IPS-15b (cell line): ENCODE data around the gene CLSTN3.
A peak's percentile ranks its signal among the peaks of the same experiment; 100 is the strongest.
"Not testable (repeated sequence)": the region's sequence is repeated elsewhere in the genome, so short reads cannot be mapped to it uniquely, and the experiment has no call there.

Experiments used
- H3K27me3 ChIP-seq: one replicate; pipeline ENCODE4 v1.6.1; 2013; ENCODE audit warnings: low read length; ENCODE audit not compliant: control insufficient read depth, insufficient read depth
- H3K36me3 ChIP-seq: one replicate; pipeline ENCODE4 v1.6.1; 2013; ENCODE audit warnings: low read length; ENCODE audit not compliant: control insufficient read depth, insufficient read depth
- H3K4me1 ChIP-seq: one replicate; pipeline ENCODE4 v1.6.1; 2013; ENCODE audit warnings: mild to moderate bottlenecking, low read length; ENCODE audit not compliant: control insufficient read depth, insufficient read depth
- H3K4me3 ChIP-seq: one replicate; pipeline ENCODE4 v1.5.1; 2013; ENCODE audit warnings: low read depth, low read length
- H3K9ac ChIP-seq: one replicate; pipeline ENCODE4 v1.6.1; 2013; ENCODE audit warnings: low read depth, mild to moderate bottlenecking, low read length
- H3K9me3 ChIP-seq: one replicate; pipeline ENCODE4 v1.6.1; 2013; ENCODE audit warnings: mild to moderate bottlenecking, low read length; ENCODE audit not compliant: control insufficient read depth, insufficient read depth

CLSTN3 gene

GRCh38 chr12:7158781-7159609 is 28.8 kb downstream of the CLSTN3 start:
- Histone ChIP-seq H3K4me1 (no peaks in the 10 kb centered on the region), H3K4me3 (no peak overlapping the region), H3K9me3 (no peaks in the 10 kb centered on the region), H3K9ac (no peak overlapping the region), H3K36me3 (peaks cover 8% of the 10 kb centered on the region), H3K27me3 (peaks cover 18% of the 10 kb centered on the region)

GRCh38 chr12:7160183-7160582 is 30.0 kb downstream of the CLSTN3 start:
- Histone ChIP-seq H3K27me3 (peaks cover 18% of the 10 kb centered on the region), H3K4me1 (no peaks in the 10 kb centered on the region), H3K9me3 (peaks cover 2% of the 10 kb centered on the region), H3K9ac (no peak overlapping the region), H3K4me3 (no peak overlapping the region), H3K36me3 (peaks cover 8% of the 10 kb centered on the region)

- Histone ChIP-seq H3K36me3 (peaks cover 2% of the 10 kb centered on the region), H3K9me3 (peaks cover 8% of the 10 kb centered on the region), H3K4me3 (no peak overlapping the region), H3K27me3 (peaks cover 18% of the 10 kb centered on the region), H3K9ac (no peak overlapping the region), H3K4me1 (no peaks in the 10 kb centered on the region)
These were observed 31.2 kb downstream of the CLSTN3 start for GRCh38 chr12:7161327-7161726.

DNA sequence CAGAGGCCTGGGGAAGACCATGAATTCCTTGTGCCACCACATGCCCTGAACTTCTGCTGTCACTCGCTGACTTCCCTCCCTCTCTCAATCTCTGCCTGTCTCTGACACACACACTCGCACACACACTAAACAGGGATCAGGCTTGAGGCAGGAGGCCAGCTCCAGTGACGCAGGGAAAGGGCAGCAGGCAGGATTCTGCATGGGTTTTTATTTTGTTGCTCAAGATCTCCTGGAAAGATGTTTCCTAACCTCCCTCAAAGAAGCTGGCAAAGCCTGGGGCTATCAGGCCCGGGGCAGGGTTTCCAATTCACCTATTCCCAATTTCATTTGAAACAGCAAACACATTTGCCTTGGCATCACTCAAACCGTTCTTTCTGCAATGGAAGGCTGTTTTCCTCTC is 31.6 kb downstream of the CLSTN3 start:
- no peak overlapping the region for H3K4me3 ChIP-seq
- peaks cover 18% of the 10 kb centered on the region for H3K27me3 ChIP-seq
- no peaks in the 10 kb centered on the region for H3K36me3 ChIP-seq
- H3K4me1 ChIP-seq, result no peaks in the 10 kb centered on the region
- H3K9ac ChIP-seq, result no peak overlapping the region
- peaks cover 8% of the 10 kb centered on the region for H3K9me3 ChIP-seq

DNA sequence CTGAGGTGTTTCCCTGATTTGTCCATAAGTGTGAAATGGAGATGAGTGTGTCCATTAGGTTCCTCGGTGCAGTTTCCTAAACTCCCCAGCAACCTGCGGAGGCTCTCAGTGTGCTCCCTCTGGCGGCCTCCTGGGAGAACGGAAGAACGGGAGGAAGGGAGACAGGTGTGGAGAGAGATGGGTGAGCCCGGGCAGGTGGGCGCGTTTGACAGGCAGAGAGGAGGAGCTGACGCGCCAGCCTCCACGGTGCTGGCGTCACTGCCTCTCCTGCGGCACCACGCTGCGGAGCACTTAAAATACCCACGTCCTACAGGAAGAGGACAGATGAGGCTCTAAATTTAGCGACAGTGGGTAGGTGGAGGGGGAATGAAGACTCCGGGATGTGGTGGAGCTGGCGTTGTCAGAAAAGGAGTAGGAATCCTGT is 32.5 kb downstream of the CLSTN3 start:
- Histone ChIP-seq H3K36me3 (no peaks in the 10 kb centered on the region), H3K27me3 (peaks cover 18% of the 10 kb centered on the region), H3K9me3 (peaks cover 12% of the 10 kb centered on the region), H3K4me3 (peak overlapping the region; percentile 48), H3K4me1 (no peaks in the 10 kb centered on the region), H3K9ac (no peak overlapping the region)

GRCh38 chr12:7169951-7170350 is 39.8 kb downstream of the CLSTN3 start:
- Histone ChIP-seq H3K36me3 (no peaks in the 10 kb centered on the region), H3K4me1 (no peaks in the 10 kb centered on the region), H3K27me3 (no peaks in the 10 kb centered on the region), H3K9me3 (peaks cover 34% of the 10 kb centered on the region), H3K9ac (no peak overlapping the region), H3K4me3 (no peak overlapping the region)

DNA sequence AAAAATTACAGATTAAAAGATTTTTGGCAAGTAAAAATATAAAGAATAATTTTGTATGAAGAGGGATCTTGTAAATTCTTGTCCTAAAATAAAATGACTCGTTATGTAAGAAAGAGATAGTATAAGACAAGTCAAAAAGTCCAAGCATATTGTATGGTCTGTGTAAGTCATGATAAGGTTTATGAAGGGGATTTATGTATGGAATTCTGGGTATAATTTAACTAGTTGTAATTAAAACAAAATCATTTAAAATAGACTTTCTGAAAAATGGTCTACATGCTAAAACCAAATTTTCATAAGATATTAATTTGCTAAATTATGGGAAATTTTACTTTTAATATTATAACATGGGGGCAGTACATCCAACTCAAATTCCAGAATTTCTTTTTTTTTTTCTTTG is 41.7 kb downstream of the CLSTN3 start:
- Histone ChIP-seq H3K36me3 (no peaks in the 10 kb centered on the region), H3K9ac (no peak overlapping the region), H3K4me3 (no peak overlapping the region), H3K9me3 (peaks cover 26% of the 10 kb centered on the region), H3K27me3 (no peaks in the 10 kb centered on the region), H3K4me1 (no peaks in the 10 kb centered on the region)

DNA sequence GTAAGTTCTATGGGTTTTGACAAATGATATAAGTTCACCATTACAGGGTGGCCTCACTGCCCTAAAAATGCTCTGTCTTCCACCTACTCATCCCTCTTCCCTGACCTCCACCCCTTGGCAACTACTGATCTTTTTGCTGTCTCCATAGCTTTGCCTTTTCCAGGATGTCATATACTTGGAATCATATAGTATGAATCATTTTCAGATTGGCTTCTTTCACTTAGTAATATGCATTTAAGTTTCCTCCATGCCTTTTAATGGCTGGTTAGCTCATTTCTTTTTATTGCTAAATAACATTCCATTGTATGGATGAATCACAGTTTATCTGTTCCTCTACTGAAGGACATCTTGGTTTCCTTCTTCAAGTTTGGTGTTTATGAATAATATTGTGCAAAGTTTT is 45.3 kb downstream of the CLSTN3 start:
- Histone ChIP-seq H3K4me3 (no peak overlapping the region), H3K9me3 (peaks cover 5% of the 10 kb centered on the region), H3K9ac (no peak overlapping the region), H3K36me3 (no peaks in the 10 kb centered on the region), H3K4me1 (no peaks in the 10 kb centered on the region), H3K27me3 (no peaks in the 10 kb centered on the region)

GRCh38 chr12:7176595-7176994 is 46.4 kb downstream of the CLSTN3 start:
- Histone ChIP-seq H3K36me3 (no peaks in the 10 kb centered on the region), H3K9ac (no peak overlapping the region), H3K27me3 (no peaks in the 10 kb centered on the region), H3K4me1 (no peaks in the 10 kb centered on the region), H3K9me3 (peaks cover 3% of the 10 kb centered on the region), H3K4me3 (no peak overlapping the region)

- Histone ChIP-seq H3K36me3 (no peaks in the 10 kb centered on the region), H3K27me3 (no peaks in the 10 kb centered on the region), H3K9ac (no peak overlapping the region), H3K9me3 (no peaks in the 10 kb centered on the region), H3K4me1 (no peaks in the 10 kb centered on the region), H3K4me3 (no peak overlapping the region)
These were observed 48.3 kb downstream of the CLSTN3 start for GRCh38 chr12:7178481-7178880.

DNA sequence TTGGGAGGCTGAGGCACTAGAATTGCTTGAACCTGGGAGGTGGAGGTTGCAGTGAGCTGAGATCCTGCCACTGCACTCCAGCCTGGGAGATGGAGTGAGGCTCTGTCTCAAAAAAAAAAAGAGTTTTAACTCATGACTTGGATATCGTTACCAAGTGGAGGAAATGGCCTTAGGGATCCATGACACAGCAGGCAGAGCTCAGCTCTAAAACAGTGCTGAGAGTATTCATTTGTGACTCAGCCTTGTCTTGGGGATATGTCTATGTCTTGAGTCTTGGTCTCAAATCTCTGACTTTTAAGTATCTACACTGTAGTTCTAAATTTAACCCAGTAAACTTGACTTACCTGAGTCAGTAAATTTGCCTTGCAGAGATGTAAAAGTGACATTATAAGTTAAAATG is 50.5 kb downstream of the CLSTN3 start:
- Histone ChIP-seq H3K9me3 (no peaks in the 10 kb centered on the region), H3K9ac (no peak overlapping the region), H3K36me3 (no peaks in the 10 kb centered on the region), H3K4me1 (no peaks in the 10 kb centered on the region), H3K27me3 (no peaks in the 10 kb centered on the region), H3K4me3 (no peak overlapping the region)

- H3K9me3 ChIP-seq, H3K9ac ChIP-seq: not testable (repeated sequence)
These were observed 55.9 kb downstream of the CLSTN3 start for GRCh38 chr12:7186058-7186457.

More at GRCh38 chr12:7186058-7186457, 55.9 kb downstream of the CLSTN3 start:
- H3K4me3 ChIP-seq, H3K27me3 ChIP-seq, H3K36me3 ChIP-seq, H3K4me1 ChIP-seq: not testable (repeated sequence)
